ENCODE data around the gene MTREX.

Gene MTREX

GRCh38 chr5:55324815-55325418 is 17.1 kb downstream of the MTREX start:
- DNase-seq (ENCODE audit: low spot score), result no peak

GRCh38 chr5:55325621-55326020 is 17.8 kb downstream of the MTREX start:
- DNase-seq (ENCODE audit: low spot score), result no peak

- DNase-seq (ENCODE audit: low spot score), result no peak
Measured at GRCh38 chr5:55327281-55327680, 19.5 kb downstream of the MTREX start.

GRCh38 chr5:55331321-55331720 is 23.5 kb downstream of the MTREX start:
- no peak for DNase-seq (ENCODE audit: low spot score)

GRCh38 chr5:55333017-55333416 is 25.2 kb downstream of the MTREX start:
- DNase-seq (ENCODE audit: low spot score), result no peak

- no peak for DNase-seq (ENCODE audit: low spot score)
Measured at GRCh38 chr5:55333811-55334210, 26.0 kb downstream of the MTREX start.

- no peak for DNase-seq (ENCODE audit: low spot score)
Measured at GRCh38 chr5:55338092-55338613, 30.4 kb downstream of the MTREX start.

GRCh38 chr5:55338810-55339243 is 31.0 kb downstream of the MTREX start:
- no peak for DNase-seq (ENCODE audit: low spot score)

GRCh38 chr5:55343107-55343506 is 35.3 kb downstream of the MTREX start:
- DNase-seq (ENCODE audit: low spot score), result no peak

GRCh38 chr5:55343609-55344008 is 35.8 kb downstream of the MTREX start:
- DNase-seq (ENCODE audit: low spot score), result no peak

GRCh38 chr5:55344392-55344992 is 36.7 kb downstream of the MTREX start:
- DNase-seq (ENCODE audit: low spot score), result no peak

- DNase-seq (ENCODE audit: low spot score), result peak; percentile 20
Measured at GRCh38 chr5:55345327-55345726, 37.5 kb downstream of the MTREX start.

GRCh38 chr5:55347786-55348185 is 40.0 kb downstream of the MTREX start:
- no peak for DNase-seq (ENCODE audit: low spot score)

- DNase-seq (ENCODE audit: low spot score), result no peak
Measured at GRCh38 chr5:55350754-55351153, 43.0 kb downstream of the MTREX start.

- DNase-seq (ENCODE audit: low spot score), result no peak
Measured at GRCh38 chr5:55356896-55357295, 49.1 kb downstream of the MTREX start.

GRCh38 chr5:55360190-55360589 is 52.4 kb downstream of the MTREX start:
- DNase-seq (ENCODE audit: low spot score), result no peak

- DNase-seq (ENCODE audit: low spot score), result no peak
Measured at GRCh38 chr5:55363856-55364255, 56.1 kb downstream of the MTREX start.

- DNase-seq (ENCODE audit: low spot score), result no peak
Measured at GRCh38 chr5:55364537-55365055, 56.8 kb downstream of the MTREX start.

- no peak for DNase-seq (ENCODE audit: low spot score)
Measured at GRCh38 chr5:55370291-55370925, 62.6 kb downstream of the MTREX start.

- no peak for DNase-seq (ENCODE audit: low spot score)
Measured at GRCh38 chr5:55371145-55371544, 63.4 kb downstream of the MTREX start.

GRCh38 chr5:55372130-55372925 is 64.5 kb downstream of the MTREX start:
- DNase-seq (ENCODE audit: low spot score), result no peak

- no peak for DNase-seq (ENCODE audit: low spot score)
Measured at GRCh38 chr5:55377810-55378209, 70.0 kb downstream of the MTREX start.
